HG03354 (cell line): ENCODE results near the gene ZNF580.
A peak's percentile ranks its signal among the peaks of the same experiment; 100 is the strongest.

Experiments
- ATAC-seq: cut with Tn5 transposase; IDR thresholded peaks from one replicate; pipeline ENCODE4 v1.9.1; 2021; ENCODE audit warnings: mild to moderate bottlenecking; ENCODE audit not compliant: unreplicated experiment, poor library complexity, severe bottlenecking

The ZNF580 gene

GRCh38 chr19:55644191-55644833, 3.5 kb downstream of the ZNF580 start:
- ATAC-seq: no peak

DNA sequence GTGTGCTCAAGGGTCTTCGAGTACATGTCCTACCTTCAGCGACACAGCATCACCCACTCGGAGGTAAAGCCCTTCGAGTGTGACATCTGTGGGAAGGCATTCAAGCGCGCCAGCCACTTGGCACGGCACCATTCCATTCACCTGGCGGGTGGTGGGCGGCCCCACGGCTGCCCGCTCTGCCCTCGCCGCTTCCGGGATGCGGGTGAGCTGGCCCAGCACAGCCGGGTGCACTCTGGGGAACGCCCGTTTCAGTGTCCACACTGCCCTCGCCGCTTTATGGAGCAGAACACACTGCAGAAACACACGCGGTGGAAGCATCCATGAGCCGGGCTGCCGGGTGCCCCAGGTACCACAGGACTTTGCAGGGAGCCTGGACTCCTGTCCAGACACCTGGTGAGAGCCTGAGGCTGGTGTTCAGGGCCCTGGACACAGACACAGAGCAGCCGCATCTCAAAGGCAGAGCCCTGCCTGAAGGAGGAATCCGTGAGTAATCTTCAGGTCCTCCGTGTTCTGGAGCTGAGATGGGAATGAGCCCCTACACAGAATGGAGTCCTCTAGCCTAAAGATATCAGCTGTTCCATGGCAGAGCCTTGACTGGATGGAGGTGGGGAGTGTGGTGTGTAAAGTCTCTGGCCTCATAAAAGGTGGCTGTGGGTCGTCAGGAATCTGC, 4.2 kb downstream of the ZNF580 start:
- ATAC-seq: no peak

- ATAC-seq: no peak
These were observed 4.7 kb downstream of the ZNF580 start for GRCh38 chr19:55645512-55645881.

DNA sequence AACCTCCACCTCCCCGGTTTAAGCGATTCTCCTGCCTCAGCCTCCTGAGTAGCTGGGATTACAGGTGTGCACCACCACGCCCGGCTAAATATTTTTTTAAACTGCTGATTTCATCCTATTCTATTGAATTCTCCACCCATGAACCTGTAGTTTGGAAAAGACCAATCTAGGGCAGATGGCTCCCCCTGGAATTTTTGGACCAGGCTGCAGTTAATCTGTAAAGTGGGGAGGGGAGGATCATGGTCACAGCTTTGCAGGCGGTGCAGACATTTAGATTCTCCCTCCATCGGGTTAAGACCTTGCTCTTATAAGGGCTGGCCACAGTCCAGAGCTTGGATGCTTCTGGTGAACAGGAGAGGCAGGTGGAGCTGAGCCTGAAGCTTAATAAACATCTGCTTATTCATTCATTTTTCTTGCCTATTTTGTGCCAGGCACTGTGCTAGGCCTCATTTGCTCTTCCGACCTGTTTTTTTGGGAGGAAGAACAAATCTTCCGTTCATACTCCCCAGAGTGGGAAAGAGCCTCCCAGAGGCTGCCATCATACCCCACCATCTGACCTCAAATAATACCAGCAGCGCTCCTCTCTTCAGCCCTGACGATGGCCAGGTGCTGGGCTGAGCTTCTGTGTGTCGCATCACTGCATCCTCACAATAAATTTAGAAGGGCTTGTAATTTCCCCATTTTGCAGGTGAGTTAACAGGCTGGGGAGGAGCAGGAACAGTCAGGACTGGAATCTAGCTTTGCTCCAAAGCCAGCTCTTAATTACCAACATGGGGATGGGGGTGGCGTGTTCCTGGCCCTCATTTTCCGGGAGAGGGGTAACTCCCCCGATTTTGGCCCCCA, 6.3 kb downstream of the ZNF580 start:
- ATAC-seq: no peak

DNA sequence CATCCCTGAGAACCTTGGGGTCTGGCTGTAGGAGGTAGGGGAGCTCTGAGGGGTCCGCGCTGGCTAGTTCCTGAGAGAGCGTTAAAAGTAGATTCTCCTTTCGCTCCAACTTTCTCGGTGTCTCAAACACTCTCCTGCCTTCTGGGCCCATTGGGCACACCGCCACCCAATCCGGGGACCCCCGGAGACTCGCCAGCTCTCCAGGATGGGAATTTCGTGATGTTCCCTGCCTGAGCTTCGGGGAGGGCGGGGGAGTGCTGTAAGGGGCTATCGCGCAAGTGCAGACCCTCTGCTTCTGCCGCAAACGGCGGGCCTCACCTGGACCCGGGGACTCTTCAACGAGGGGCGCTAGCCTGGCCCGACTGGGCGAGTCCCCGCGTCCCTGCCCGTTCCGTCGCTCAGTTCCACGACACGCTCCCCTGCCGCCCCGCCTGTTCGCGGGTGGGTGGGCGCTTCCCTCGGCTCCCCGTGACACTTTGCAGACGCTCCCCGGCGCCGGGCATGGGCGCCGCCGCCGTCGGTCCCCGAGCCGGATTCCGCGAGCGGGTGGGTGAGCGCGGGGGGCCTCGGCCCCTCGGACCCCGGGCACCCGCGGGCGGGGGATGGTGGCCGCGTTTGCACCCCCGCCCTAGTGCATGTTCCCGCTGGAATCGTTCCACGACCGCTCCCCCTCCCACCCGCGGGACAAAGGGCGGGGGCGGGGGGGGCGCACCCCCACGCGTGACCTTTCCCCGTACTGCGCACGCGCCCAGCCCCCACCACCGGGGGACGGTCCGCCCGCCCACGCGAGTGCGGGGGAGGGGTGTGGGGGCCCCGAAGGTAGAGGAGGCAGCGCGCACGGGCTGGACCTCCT, 7.2 kb downstream of the ZNF580 start, which contains the start of gene CCDC106:
CCDC106 (plus strand) TSS at position 481 of the 853 bp plus-strand sequence. CDS start 835 bp downstream, outside the sequence.
- ATAC-seq: peak; percentile 32

- ATAC-seq: no peak
These were observed 7.9 kb downstream of the ZNF580 start for GRCh38 chr19:55648585-55649267.

- no peak for ATAC-seq
These were observed 8.7 kb downstream of the ZNF580 start for GRCh38 chr19:55649268-55650125.

DNA sequence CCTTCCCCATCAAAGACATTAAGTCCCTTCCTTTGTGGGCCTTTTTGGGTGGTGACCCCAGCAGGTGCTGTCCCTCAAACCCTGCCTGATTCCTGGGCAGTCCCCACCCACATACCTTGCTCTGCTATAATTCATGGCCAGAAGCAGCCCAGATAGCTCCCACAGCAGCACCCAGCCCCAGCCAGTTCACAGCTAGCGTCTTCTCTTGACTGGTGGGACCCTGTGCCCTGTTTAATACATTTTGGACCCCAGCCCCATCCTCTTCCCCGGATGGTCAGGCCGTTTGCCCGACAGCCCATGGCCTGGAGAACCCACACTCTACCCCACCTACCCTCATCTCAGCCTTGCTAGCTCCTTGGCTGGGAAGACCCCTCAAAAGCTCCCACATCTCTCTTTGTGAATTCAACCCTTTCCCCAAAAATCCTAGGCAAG, 9.3 kb downstream of the ZNF580 start:
- ATAC-seq: no peak

DNA sequence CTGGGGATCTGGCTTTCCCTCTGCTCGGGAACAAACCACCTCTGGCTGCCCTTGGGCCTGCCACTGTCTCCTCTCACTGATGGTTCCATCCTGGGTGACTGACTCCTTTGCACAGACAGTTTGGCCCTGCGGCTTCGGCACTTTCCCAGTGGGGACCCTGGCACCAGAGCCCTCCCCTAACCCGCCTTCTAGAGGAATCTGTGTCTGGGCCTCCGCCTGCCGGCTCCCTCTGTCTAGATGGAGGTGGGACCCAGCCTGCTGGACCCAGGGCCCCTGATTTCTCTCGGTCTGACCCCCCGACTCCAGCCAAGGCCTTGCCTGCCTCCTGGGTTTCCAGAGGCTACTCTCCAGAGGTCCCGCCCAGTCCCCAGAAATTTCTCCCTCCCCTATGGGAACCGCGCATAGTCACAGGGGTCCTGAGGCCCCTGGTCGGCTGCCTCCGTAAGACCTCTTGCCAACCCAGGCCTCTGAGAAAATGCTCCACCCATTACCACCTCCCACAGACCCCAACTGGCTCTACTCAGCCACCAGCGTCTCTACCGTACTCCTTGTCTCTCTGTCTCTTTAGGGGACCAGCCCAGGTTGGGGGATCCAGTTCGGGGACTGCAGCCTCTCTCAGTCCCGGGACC, 9.9 kb downstream of the ZNF580 start:
- no peak for ATAC-seq

DNA sequence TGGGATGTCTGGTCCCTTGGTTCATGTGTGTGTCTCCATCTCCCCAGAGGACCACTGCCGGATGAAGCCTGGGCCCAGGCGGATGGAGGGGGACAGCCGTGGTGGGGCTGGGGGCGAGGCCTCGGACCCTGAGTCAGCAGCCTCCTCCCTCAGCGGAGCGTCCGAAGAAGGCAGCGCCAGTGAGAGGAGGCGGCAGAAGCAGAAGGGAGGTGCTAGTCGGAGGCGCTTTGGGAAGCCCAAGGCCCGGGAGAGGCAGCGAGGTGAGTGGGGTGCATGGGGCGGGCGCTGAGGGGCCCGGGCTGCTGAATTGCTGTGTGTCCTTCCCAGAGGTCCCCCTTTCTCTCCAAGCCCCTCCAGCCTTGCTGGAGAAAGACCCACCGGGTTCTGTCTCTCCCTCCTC, 10.4 kb downstream of the ZNF580 start:
- no peak for ATAC-seq

GRCh38 chr19:55652311-55653128, 11.7 kb downstream of the ZNF580 start:
- ATAC-seq: no peak

- ATAC-seq: peak; percentile 49
These were observed 13.0 kb downstream of the ZNF580 start for GRCh38 chr19:55653651-55654322.

DNA sequence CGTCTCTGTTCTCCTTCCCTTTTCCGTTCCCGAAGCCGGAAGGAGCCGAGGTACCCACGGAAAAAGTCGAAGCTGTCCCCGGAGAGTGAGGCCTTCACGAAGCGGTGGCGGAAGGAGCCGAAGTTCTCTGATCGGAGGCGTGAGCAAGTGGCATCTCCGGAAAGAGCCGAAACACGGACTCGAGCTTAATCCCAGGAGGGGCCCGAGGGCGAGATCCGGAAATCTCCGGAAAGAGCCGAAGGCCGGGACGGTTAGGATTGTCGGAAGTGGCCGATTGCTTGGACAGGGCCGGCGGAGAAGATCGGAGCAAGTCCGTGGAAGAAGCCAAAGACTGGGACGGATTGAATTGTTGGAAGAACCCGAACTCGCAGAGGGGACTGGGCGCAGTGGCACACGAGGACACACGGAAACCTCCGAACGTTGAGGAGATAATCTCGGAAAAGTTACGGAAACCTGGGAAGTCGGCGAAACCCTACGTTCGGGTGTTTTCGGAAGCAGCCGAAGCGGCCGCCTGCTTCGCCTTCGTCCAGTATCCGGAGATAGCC, 13.6 kb downstream of the ZNF580 start:
- peak; percentile 66 for ATAC-seq

DNA sequence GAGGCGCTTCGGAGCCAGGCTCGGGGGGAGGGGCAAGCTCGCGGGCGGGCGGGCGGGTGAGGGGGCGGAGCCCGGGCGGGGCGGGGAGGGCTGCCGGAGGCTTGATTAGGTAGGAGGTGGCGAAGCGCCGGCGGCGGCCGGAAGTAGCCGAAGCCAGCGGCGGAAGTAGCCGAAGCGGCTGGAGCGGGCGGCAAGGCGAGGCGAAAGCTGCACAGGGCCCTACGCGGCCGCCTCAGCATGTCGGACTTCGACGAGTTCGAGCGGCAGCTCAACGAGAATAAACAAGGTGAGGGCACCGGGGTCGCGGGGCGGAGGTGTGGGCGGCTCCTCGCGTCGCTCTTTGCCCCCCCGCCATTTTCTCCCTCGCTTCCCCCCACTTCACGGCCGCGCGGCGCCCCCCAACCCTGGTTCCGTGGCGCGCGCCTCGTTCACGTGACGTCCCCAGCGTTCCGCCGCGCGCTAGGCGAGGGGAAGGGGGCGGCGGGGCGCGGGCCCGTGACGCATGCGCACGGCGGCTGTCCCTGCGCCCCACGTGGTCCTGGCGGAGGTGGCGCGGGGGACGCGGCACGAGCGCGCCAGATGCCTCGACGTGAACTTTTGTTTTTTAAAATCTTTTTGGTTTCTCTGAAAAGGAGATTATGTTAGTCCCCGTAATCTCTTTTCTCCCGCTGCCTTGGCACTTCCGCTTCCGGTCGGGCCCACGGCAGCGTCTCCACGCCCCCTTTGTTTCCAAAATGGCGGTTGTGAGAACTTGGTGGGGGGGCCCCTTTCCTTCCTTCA, 14.3 kb downstream of the ZNF580 start, which contains the start of gene U2AF2:
U2AF2 (plus strand) TSS at position 168 of the 780 bp plus-strand sequence; CDS start at position 238, 70 bp downstream.
- ATAC-seq: peak; percentile 40

- ATAC-seq: no peak
These were observed 14.8 kb downstream of the ZNF580 start for GRCh38 chr19:55655648-55656040.
